HepG2 (cell line): ENCODE results near the gene CHST13. TPM values are rescaled to one million over a fixed set of nuclear protein-coding genes. Genes with fewer than 3 reads are reported as not detected.

Experiments
- ARID2 ChIP-seq: sonication (generic); formaldehyde crosslinking; IDR thresholded peaks from 2 replicates; pipeline ENCODE4 v1.8.1; 2022; ENCODE audit warnings: mild to moderate bottlenecking, missing genetic modification reagents, borderline replicate concordance
- CBX5 ChIP-seq: sonication (generic); formaldehyde crosslinking; IDR thresholded peaks from 2 replicates; pipeline ENCODE4 v1.4.0; 2020; ENCODE audit warnings: missing genetic modification reagents, borderline replicate concordance
- CENPX ChIP-seq: sonication (generic); formaldehyde crosslinking; IDR thresholded peaks from 2 replicates; pipeline ENCODE4 v1.9.0; 2021; ENCODE audit warnings: mild to moderate bottlenecking, missing genetic modification reagents, moderate library complexity
- CREB1 ChIP-seq, 2 experiments: fragments of 450-650 bp in 1 of 2; IDR thresholded peaks; 2 replicates each; pipeline ENCODE4 v1.6.1; 2016 to 2017; ENCODE audit warnings: control low read depth in 1 of 2, mild to moderate bottlenecking in 1 of 2, missing compliant biosample characterization in 1 of 2, missing genetic modification characterization in 1 of 2
- FOSL1 ChIP-seq: sonication (generic); formaldehyde crosslinking; IDR thresholded peaks from 2 replicates; pipeline ENCODE4 v1.9.0; 2021; ENCODE audit warnings: missing genetic modification reagents, borderline replicate concordance
- KLF12 ChIP-seq: sonication (generic); formaldehyde crosslinking; IDR thresholded peaks from 2 replicates; pipeline ENCODE4 v1.4.0; 2020; ENCODE audit warnings: missing genetic modification reagents, borderline replicate concordance
- MIXL1 ChIP-seq: IDR thresholded peaks from 2 replicates; pipeline ENCODE4 v1.6.1; 2016
- PAX8 ChIP-seq: sonication (generic); formaldehyde crosslinking; IDR thresholded peaks from 2 replicates; pipeline ENCODE4 v1.8.0; 2022; ENCODE audit warnings: mild to moderate bottlenecking, missing genetic modification reagents, borderline replicate concordance
- RAD21 ChIP-seq: fragments of 450-650 bp; formaldehyde crosslinking; IDR thresholded peaks from 2 replicates; pipeline ENCODE4 v1.5.0; 2020; ENCODE audit warnings: mild to moderate bottlenecking
- SAFB2 ChIP-seq: sonication (generic); formaldehyde crosslinking; IDR thresholded peaks from 2 replicates; pipeline ENCODE4 v1.5.1; 2020; ENCODE audit warnings: missing genetic modification reagents, low read depth, mild to moderate bottlenecking, borderline replicate concordance
- SMAD9 ChIP-seq: sonication (generic); formaldehyde crosslinking; IDR thresholded peaks from 2 replicates; pipeline ENCODE4 v1.5.1; 2020; ENCODE audit warnings: mild to moderate bottlenecking, missing genetic modification reagents
- TEAD3 ChIP-seq: optimal IDR thresholded peaks from 2 replicates; pipeline ENCODE3; 2016; ENCODE audit warnings: borderline replicate concordance
- TRIM24 ChIP-seq: sonication (generic); formaldehyde crosslinking; IDR thresholded peaks from 2 replicates; pipeline ENCODE4 v1.8.0; 2022; ENCODE audit warnings: mild to moderate bottlenecking, missing genetic modification reagents
- YEATS2 ChIP-seq: sonication (generic); formaldehyde crosslinking; IDR thresholded peaks from 2 replicates; pipeline ENCODE4 v1.4.0; 2020; ENCODE audit warnings: missing genetic modification reagents, borderline replicate concordance
- ZFP36 ChIP-seq: fragments of 150-350 bp; IDR thresholded peaks from 2 replicates; pipeline ENCODE4 v1.6.1; 2018; ENCODE audit warnings: borderline replicate concordance, low read length, low read depth; ENCODE audit not compliant: partially characterized antibody
- ZFP82 ChIP-seq: sonication (generic); formaldehyde crosslinking; IDR thresholded peaks from 2 replicates; pipeline ENCODE4 v1.5.1; 2020; ENCODE audit warnings: mild to moderate bottlenecking, missing genetic modification reagents, borderline replicate concordance
- ZMAT3 ChIP-seq: sonication (generic); formaldehyde crosslinking; conservative IDR thresholded peaks from 2 replicates; pipeline ENCODE4 v1.7.0; 2021; ENCODE audit warnings: missing genetic modification reagents
- ZNF430 ChIP-seq: sonication (generic); formaldehyde crosslinking; IDR thresholded peaks from 2 replicates; pipeline ENCODE4 v1.9.0; 2021; ENCODE audit warnings: mild to moderate bottlenecking, missing genetic modification reagents
- ZNF761 ChIP-seq: sonication (generic); formaldehyde crosslinking; conservative IDR thresholded peaks from 2 replicates; pipeline ENCODE4 v1.4.0; 2020; ENCODE audit warnings: mild to moderate bottlenecking, missing genetic modification reagents
- polyA plus RNA-seq, 8 experiments: library from polyadenylated mRNA; depleted of rRNA in 3 of 8; stranded (reverse) in 7 of 8; unstranded in 1 of 8; fragments of >200 nt; fragmentation: Illumina TruSeq in 4 of 8; extraction: Trizol in 4 of 8; gene quantifications; 2 replicates each; pipeline versions ENCODE4 v1.2.1 to v1.2.3, GENCODE V29; 2011 to 2016; ENCODE audit warnings: low read depth in 4 of 8, missing spikeins in 1 of 8, mixed read lengths in 1 of 8; ENCODE audit not compliant: insufficient read depth in 1 of 8
- total RNA-seq, 5 experiments: library from RNA; depleted of rRNA; stranded (reverse); fragments of >200 nt; fragmentation: Illumina TruSeq; extraction: Trizol; gene quantifications; 2 replicates each; pipeline ENCODE4 v1.2.3, GENCODE V29; 2016; ENCODE audit warnings: low read depth in 1 of 5
- TF ChIP-seq, protein P1 (sequence below): sonication (generic); formaldehyde crosslinking; IDR thresholded peaks from 2 replicates; pipeline ENCODE4 v1.4.0; 2020; ENCODE audit warnings: missing genetic modification reagents
- TF ChIP-seq, protein P2 (sequence below): sonication (generic); formaldehyde crosslinking; IDR thresholded peaks from 2 replicates; pipeline ENCODE4 v1.4.0; 2020; ENCODE audit warnings: low read depth, mild to moderate bottlenecking, missing genetic modification reagents
- TF ChIP-seq, protein P3 (sequence below): sonication (generic); formaldehyde crosslinking; IDR thresholded peaks from 2 replicates; pipeline ENCODE4 v1.5.0; 2020; ENCODE audit warnings: missing genetic modification reagents
- TF ChIP-seq, protein P4 (sequence below): sonication (generic); formaldehyde crosslinking; IDR thresholded peaks from 2 replicates; pipeline ENCODE4 v1.4.0; 2020; ENCODE audit warnings: missing genetic modification reagents
- TF ChIP-seq, protein P5 (sequence below): sonication (generic); formaldehyde crosslinking; IDR thresholded peaks from 2 replicates; pipeline ENCODE4 v1.5.0; 2020; ENCODE audit warnings: missing genetic modification reagents

Gene CHST13
- total and polyA plus RNA-seq, 2 of the 13 experiments (the other 11 are each of a cell fraction or from before 2014, with no cell fraction given): 32.0 to 43.1 TPM

DNA sequence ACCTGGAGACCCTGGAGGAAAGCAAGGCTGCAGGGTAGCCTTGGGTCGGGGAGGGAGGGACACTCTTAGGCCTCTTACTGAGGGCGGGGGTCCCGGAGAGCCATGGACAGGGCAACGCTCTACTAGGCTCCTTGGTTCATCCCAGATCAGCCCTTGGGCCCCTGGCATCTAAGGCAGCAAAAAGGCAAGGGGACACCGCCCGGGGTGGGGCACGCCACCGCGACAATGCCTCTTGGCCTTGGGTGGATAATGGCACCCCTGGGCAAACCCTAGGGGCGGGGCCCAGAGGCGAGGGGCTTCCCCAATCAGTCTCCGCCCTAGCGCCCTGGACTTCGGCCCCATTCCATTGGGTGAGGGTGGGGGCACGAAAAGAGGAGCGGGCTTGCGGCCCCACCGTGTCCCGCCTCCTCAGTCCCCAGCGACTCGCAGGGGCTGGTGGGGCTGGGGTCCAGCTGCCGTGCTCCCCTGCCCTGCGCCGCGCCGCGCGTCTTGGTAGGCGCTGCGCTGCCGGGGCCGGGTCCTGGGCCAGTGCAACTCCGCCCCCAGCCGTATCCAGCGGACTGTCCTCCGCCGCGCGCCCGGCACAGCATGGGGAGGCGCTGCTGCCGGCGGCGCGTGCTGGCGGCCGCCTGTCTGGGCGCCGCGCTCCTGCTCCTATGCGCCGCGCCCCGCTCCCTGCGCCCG is at the start of gene CHST13 (continued):
- TF ChIP-seq, protein P1, sequence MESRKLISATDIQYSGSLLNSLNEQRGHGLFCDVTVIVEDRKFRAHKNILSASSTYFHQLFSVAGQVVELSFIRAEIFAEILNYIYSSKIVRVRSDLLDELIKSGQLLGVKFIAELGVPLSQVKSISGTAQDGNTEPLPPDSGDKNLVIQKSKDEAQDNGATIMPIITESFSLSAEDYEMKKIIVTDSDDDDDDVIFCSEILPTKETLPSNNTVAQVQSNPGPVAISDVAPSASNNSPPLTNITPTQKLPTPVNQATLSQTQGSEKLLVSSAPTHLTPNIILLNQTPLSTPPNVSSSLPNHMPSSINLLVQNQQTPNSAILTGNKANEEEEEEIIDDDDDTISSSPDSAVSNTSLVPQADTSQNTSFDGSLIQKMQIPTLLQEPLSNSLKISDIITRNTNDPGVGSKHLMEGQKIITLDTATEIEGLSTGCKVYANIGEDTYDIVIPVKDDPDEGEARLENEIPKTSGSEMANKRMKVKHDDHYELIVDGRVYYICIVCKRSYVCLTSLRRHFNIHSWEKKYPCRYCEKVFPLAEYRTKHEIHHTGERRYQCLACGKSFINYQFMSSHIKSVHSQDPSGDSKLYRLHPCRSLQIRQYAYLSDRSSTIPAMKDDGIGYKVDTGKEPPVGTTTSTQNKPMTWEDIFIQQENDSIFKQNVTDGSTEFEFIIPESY: no peak
- peak; percentile 89 for TF ChIP-seq KLF12 (CRISPR knock-in tag)
- peak; percentile 72 for TF ChIP-seq RAD21 (CRISPR knock-in tag)
- TF ChIP-seq SMAD9 (CRISPR knock-in tag): no peak
- TF ChIP-seq, protein P2, sequence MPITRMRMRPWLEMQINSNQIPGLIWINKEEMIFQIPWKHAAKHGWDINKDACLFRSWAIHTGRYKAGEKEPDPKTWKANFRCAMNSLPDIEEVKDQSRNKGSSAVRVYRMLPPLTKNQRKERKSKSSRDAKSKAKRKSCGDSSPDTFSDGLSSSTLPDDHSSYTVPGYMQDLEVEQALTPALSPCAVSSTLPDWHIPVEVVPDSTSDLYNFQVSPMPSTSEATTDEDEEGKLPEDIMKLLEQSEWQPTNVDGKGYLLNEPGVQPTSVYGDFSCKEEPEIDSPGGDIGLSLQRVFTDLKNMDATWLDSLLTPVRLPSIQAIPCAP (CRISPR knock-in tag): no peak
- TF ChIP-seq TEAD3 (CRISPR knock-in tag): peak; percentile 81
- 0 out of 2 replicates have a peak, but pooled peaks have one; percentile 33 for TF ChIP-seq PAX8
- TF ChIP-seq YEATS2 (CRISPR knock-in tag): peak; percentile 68; the same call in 1 of the 2 replicates
- TF ChIP-seq CBX5 (CRISPR knock-in tag): peak; percentile 78; the same call in 1 of the 2 replicates
- TF ChIP-seq MIXL1 (CRISPR knock-in tag): 0 out of 2 replicates have a peak, but pooled peaks have one; percentile 41
- TF ChIP-seq, protein P3, sequence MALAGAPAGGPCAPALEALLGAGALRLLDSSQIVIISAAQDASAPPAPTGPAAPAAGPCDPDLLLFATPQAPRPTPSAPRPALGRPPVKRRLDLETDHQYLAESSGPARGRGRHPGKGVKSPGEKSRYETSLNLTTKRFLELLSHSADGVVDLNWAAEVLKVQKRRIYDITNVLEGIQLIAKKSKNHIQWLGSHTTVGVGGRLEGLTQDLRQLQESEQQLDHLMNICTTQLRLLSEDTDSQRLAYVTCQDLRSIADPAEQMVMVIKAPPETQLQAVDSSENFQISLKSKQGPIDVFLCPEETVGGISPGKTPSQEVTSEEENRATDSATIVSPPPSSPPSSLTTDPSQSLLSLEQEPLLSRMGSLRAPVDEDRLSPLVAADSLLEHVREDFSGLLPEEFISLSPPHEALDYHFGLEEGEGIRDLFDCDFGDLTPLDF (CRISPR knock-in tag): peak; percentile 68; the same call in 1 of the 2 replicates
- peak; percentile 43; the same call in 1 of the 2 replicates for TF ChIP-seq ZNF761 (CRISPR knock-in tag)
- no peak; the same call in 1 of the 2 replicates for TF ChIP-seq SAFB2 (CRISPR knock-in tag)
- TF ChIP-seq, protein P4, sequence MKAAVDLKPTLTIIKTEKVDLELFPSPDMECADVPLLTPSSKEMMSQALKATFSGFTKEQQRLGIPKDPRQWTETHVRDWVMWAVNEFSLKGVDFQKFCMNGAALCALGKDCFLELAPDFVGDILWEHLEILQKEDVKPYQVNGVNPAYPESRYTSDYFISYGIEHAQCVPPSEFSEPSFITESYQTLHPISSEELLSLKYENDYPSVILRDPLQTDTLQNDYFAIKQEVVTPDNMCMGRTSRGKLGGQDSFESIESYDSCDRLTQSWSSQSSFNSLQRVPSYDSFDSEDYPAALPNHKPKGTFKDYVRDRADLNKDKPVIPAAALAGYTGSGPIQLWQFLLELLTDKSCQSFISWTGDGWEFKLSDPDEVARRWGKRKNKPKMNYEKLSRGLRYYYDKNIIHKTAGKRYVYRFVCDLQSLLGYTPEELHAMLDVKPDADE (CRISPR knock-in tag): peak; percentile 65; the same call in 1 of the 2 replicates
- peak; percentile 64; the same call in 1 of the 2 replicates for TF ChIP-seq ZNF430 (CRISPR knock-in tag)
- TF ChIP-seq CENPX (CRISPR knock-in tag): no peak
- TF ChIP-seq ZFP82 (CRISPR knock-in tag): no peak
- no peak; the same call in 1 of the 2 replicates for TF ChIP-seq TRIM24 (CRISPR knock-in tag)
- TF ChIP-seq, protein P5, sequence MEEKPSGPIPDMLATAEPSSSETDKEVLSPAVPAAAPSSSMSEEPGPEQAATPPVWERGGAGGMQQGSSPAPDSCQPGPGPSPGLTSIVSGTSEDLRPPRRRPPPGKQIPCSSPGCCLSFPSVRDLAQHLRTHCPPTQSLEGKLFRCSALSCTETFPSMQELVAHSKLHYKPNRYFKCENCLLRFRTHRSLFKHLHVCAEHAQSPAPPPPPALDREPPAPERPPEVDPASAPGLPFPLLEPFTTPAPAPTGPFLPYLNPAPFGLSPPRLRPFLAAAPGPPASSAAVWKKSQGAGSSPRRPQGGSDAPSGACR (CRISPR knock-in tag): peak; percentile 96
- TF ChIP-seq ARID2 (CRISPR knock-in tag): peak; percentile 80; the same call in 1 of the 2 replicates
- TF ChIP-seq FOSL1: no peak
- no peak for TF ChIP-seq CREB1 (IDR thresholded peaks at IDR 0.05)
- TF ChIP-seq CREB1 (CRISPR knock-in tag; IDR thresholded peaks at IDR 0.05): no peak
- 0 out of 2 replicates have a peak, but pooled peaks have one; percentile 55 for TF ChIP-seq ZMAT3
- TF ChIP-seq ZFP36: no peak
